Aorta (tissue), 5 donors: Measurements from ENCODE around the gene PAX4. TPM values are rescaled to one million over a fixed set of nuclear protein-coding genes. Genes with fewer than 3 reads are reported as not detected.
A peak's percentile ranks its signal among the peaks of the same experiment; 100 is the strongest.

Experiments used
- ATAC-seq: fragments of 200-7000 bp; cut with Tn5 transposase; one replicate; pipeline ENCODE4 v1.9.1; 2022; ENCODE audit warnings: moderate library complexity; ENCODE audit not compliant: low FRiP score
- DNase-seq, 2 donors: peaks; one replicate each; pipeline ENCODE4 v3.0.0-alpha.2; 2020
- H3K27ac ChIP-seq, 2 donors: one replicate each; pipeline ENCODE4 v1.5.1; 2013; ENCODE audit warnings: low read length in 2 of 2, mild to moderate bottlenecking in 2 of 2, moderate library complexity in 2 of 2, control low read depth in 1 of 2, inconsistent platforms in 1 of 2, low read depth in 1 of 2
- H3K27me3 ChIP-seq, 2 donors: one replicate each; pipeline ENCODE4 v1.6.1; 2013; ENCODE audit warnings: control low read depth in 1 of 2, low read length in 1 of 2, mild to moderate bottlenecking in 1 of 2, moderate library complexity in 1 of 2; ENCODE audit not compliant: insufficient read depth in 2 of 2, control insufficient read depth in 1 of 2
- H3K36me3 ChIP-seq, 2 donors: one replicate each; pipeline ENCODE4 v1.6.1; 2013; ENCODE audit warnings: control low read depth in 1 of 2, low read length in 1 of 2, mild to moderate bottlenecking in 1 of 2; ENCODE audit not compliant: insufficient read depth in 2 of 2, control insufficient read depth in 1 of 2
- H3K4me1 ChIP-seq, 2 donors: one replicate each; pipeline ENCODE4 v1.6.1; 2013; ENCODE audit warnings: low read length in 2 of 2, control low read depth in 1 of 2, mild to moderate bottlenecking in 1 of 2, moderate library complexity in 1 of 2; ENCODE audit not compliant: insufficient read depth in 2 of 2, control insufficient read depth in 1 of 2
- H3K4me3 ChIP-seq, 2 donors: one replicate each; pipeline ENCODE4 v1.5.1; 2013; ENCODE audit warnings: low read length in 2 of 2, control low read depth in 1 of 2, mild to moderate bottlenecking in 1 of 2
- H3K9me3 ChIP-seq: one replicate; pipeline ENCODE4 v1.6.1; 2013; ENCODE audit warnings: mild to moderate bottlenecking, low read length; ENCODE audit not compliant: control insufficient read depth
- WGBS, 2 donors: extraction: QIAGEN DNeasy Blood & Tissue Kit; methylation state at CpG; one replicate each; pipeline ENCODE4 v1.1.7; 2013; 5-methylcytosine and 5-hydroxymethylcytosine counted together
- intact Hi-C, 2 donors: fragments of 100-400 bp; cut with DNase I; formaldehyde crosslinking; loops; one replicate each; pipeline versions ENCODE4 v1.14.2 to v1.15.0; 2022
- polyA plus RNA-seq, 2 donors: library from polyadenylated mRNA; stranded (reverse); fragments of 200-250 nt; gene quantifications; one replicate each; pipeline ENCODE4 v1.2.3, GENCODE V29; 2013
- total RNA-seq, 2 donors: library from RNA; stranded (reverse); fragmentation: NEBNext Ultra II Directional; extraction: Animal tissue kit (Norgen Biotek cat#: 25700); gene quantifications; one replicate each; pipeline ENCODE4 v1.2.1, GENCODE V29; 2021
- donor health status: healthy with polysubstance abuse.
- donor health status: Bipolar disorder and iron deficiency.
- donor health status: DM: no; HTN: no; CAD: no.
- donor health status: DM: no; HTN: no; CAD: no.
- donor health status: DM: yes; HTN: yes; CAD: no.

Gene PAX4
- total and polyA plus RNA-seq, 4 donors: not detected

DNA sequence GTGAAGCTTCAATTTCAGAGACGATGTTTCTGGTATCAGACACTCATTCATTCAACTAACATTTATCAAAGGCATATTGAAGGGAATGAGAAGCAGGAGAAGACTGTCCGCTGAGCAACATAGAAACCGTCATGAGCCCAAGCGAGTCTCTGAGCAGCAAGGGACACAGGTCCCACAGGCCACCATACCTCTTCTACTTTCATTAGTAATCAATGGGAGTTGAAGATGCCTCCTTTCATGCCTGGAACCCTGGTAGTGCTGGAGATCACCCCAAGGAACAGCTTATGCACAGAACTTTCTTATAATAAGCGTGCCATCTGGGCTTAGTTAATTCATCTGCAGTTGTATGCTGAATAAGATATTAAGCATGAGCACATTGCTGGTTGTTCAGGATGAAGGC, 1.2 kb downstream of the PAX4 start:
- H3K4me1 ChIP-seq: no peaks in the 10 kb centered on the region
- intact Hi-C loops: no loop called here
- no peak overlapping the region for H3K27ac ChIP-seq
- ATAC-seq: no peak
- no peaks in the 10 kb centered on the region for H3K9me3 ChIP-seq
- no peak overlapping the region for H3K4me3 ChIP-seq
- WGBS, 2 donors: 87 to 89% methylated on average over 5 of the region's 5 CpGs
- no peaks in the 10 kb centered on the region for H3K36me3 ChIP-seq
- H3K27me3 ChIP-seq: peaks cover 0 to 3% of the 10 kb centered on the region in 2 donors
- DNase-seq: no peak

DNA sequence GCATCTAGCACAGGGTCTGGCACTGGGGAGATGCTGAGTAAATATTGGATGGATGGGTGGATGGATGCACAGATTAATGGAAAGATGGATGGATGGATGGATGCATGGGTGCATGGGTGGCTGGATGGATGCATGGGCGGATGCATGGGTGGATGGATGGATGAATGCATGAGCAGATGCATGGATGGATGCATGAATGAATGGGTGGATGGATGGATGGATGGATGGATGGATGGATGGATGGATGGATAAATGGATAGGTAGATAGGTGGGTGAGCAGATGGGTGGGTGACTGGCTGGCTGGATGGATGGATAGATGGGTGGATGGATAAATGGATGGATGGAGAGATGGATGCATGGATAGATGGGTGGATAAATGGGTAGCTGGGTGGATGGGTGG, 5.7 kb downstream of the PAX4 start:
- no peak for DNase-seq
- H3K27me3 ChIP-seq: peaks cover 0 to 2% of the 10 kb centered on the region in 2 donors
- no peak for ATAC-seq
- intact Hi-C loops: no loop called here
- no peaks in the 10 kb centered on the region for H3K36me3 ChIP-seq
- no peak overlapping the region for H3K4me3 ChIP-seq
- H3K9me3 ChIP-seq: peaks cover 1% of the 10 kb centered on the region
- no peak overlapping the region for H3K27ac ChIP-seq
- no peaks in the 10 kb centered on the region for H3K4me1 ChIP-seq
- 90 to 92% methylated on average over 1 of the region's 1 CpG for WGBS, 2 donors

DNA sequence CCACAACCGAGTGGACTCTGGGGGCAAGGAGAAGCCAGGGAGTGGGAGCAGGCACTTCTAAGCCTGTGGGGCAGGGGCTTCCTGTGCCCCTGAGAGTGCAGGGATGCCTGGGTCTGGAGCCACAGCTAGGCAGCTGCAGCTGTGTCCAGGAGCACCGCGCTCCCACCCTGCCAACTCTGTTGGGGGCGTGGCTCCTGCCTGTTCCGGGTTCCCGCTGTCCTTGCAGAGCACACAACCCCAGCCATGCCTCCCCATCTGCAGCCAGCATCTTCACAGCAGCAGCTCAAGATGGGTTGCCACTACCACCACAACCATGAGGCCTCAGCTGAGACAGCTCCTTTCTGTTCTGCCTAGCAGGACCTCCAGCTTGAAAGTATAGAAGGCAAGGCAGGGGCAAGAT, 8.6 kb downstream of the PAX4 start:
- H3K4me1 ChIP-seq: no peaks in the 10 kb centered on the region
- WGBS, 2 donors: 88 to 92% methylated on average over 6 of the region's 6 CpGs
- intact Hi-C loops: no loop called here
- no peak overlapping the region for H3K27ac ChIP-seq
- peaks cover 0 to 2% of the 10 kb centered on the region in 2 donors for H3K27me3 ChIP-seq
- H3K9me3 ChIP-seq: peaks cover 1% of the 10 kb centered on the region
- no peaks in the 10 kb centered on the region for H3K36me3 ChIP-seq
- no peak for DNase-seq
- ATAC-seq: no peak
- no peak overlapping the region for H3K4me3 ChIP-seq

DNA sequence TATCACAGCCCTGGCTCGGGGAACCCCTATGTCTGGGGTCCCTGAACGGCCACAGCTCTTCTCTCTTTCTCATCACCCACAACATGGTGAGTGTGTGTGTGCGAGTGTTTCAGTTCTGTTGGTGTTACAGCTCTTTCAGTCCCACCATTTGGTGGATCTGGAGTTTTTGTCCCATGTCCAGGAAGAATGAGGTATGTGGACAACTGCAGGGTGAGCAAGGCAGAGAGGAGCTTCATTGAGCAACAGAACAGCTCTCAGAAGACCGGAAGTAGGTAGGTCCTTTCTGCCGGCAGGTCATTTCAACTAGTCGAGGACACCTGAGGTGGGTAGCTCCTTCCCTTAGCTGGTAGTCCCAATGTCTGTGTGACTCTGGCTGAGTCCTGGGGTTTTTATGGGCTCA, 9.5 kb downstream of the PAX4 start:
- H3K36me3 ChIP-seq: no peaks in the 10 kb centered on the region
- peaks cover 1% of the 10 kb centered on the region for H3K9me3 ChIP-seq
- intact Hi-C loops: no loop called here
- peaks cover 0 to 2% of the 10 kb centered on the region in 2 donors for H3K27me3 ChIP-seq
- no peaks in the 10 kb centered on the region for H3K4me1 ChIP-seq
- WGBS, 2 donors: 90 to 94% methylated on average over 6 of the region's 6 CpGs
- no peak overlapping the region for H3K27ac ChIP-seq
- no peak overlapping the region for H3K4me3 ChIP-seq
- no peak for DNase-seq
- ATAC-seq: no peak

DNA sequence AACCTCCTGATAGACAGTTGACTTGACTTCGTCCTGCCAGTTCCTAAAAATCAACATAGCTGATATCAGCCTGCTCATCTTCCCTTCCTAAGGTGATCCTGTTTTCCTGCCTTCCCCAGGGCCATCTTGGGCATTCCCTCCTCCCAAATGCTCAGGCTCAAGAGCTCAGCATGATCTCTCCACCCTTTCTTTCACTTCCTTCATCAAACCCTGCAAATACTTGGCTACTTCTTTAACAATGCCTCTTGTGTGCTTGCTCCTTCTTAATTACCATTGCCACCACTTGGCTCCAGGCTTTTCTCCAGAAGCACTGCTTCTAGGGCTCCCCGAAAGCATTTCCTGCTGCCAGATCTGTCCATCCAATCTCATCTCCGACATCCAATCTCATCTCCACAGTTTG, 17.1 kb downstream of the PAX4 start:
- DNase-seq: no peak
- H3K4me3 ChIP-seq: no peak overlapping the region
- no peak overlapping the region for H3K27ac ChIP-seq
- H3K36me3 ChIP-seq: no peaks in the 10 kb centered on the region
- 75 to 84% methylated on average over 3 of the region's 3 CpGs for WGBS, 2 donors
- no peaks in the 10 kb centered on the region for H3K4me1 ChIP-seq
- H3K27me3 ChIP-seq: no peaks in the 10 kb centered on the region
- intact Hi-C loops: no loop called here
- H3K9me3 ChIP-seq: no peaks in the 10 kb centered on the region
- ATAC-seq: no peak

DNA sequence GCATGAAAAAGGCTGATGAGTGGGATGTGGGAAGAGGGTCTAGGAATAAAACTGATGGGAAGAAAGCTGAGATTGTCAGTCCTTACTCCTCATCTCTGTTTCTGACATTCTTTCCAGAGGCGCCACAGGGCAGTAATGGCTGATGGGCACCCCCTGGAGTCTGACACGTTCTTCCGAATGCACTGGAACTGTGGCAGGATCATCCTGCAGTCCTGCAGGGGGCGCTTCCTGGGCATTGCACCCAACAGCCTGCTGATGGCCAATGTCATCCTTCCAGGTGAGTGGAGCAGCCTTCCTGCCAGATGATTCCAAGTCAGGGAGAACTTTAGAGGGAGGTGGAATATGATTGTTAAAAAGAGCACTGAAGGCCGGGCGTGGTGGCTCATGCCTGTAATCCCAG, 19.6 kb downstream of the PAX4 start:
- no peak for ATAC-seq

DNA sequence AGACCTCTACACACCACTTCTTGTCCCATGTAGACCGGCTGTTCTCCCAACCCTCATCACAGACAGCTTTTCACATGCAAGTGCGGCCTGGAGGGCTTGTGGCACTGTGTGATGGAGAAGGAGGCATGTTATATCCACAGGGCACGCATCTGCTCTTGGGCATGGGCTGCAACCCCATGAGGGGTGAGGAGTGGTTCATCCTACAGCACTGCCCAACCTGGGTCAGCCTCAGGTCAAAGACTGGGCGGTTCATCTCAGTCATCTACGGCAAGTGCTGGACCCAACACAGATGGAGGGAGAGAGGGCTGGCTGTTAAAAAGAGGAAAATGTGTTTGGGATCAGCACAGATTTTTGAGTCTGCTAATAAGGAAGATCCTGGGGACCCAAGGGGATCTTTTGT, 22.2 kb downstream of the PAX4 start:
- H3K36me3 ChIP-seq: peaks cover 0 to 2% of the 10 kb centered on the region in 2 donors
- WGBS, 2 donors: 91 to 95% methylated on average over 5 of the region's 5 CpGs
- no peak overlapping the region for H3K4me3 ChIP-seq
- no peak overlapping the region for H3K27ac ChIP-seq
- DNase-seq (no peak), ATAC-seq (no peak)
- H3K4me1 ChIP-seq: no peaks in the 10 kb centered on the region
- intact Hi-C loops: no loop called here
- H3K27me3 ChIP-seq: no peaks in the 10 kb centered on the region
- H3K9me3 ChIP-seq: no peaks in the 10 kb centered on the region

More for the DNA sequence above, 19.6 kb downstream of the PAX4 start:
- DNase-seq: no peak
- no peaks in the 10 kb centered on the region for H3K9me3 ChIP-seq
- H3K4me3 ChIP-seq: no peak overlapping the region
- no peaks in the 10 kb centered on the region for H3K36me3 ChIP-seq
- intact Hi-C loops: no loop called here
- H3K27me3 ChIP-seq: no peaks in the 10 kb centered on the region
- no peak overlapping the region for H3K27ac ChIP-seq
- WGBS, 2 donors: 61 to 71% methylated on average over 6 of the region's 6 CpGs
- no peaks in the 10 kb centered on the region for H3K4me1 ChIP-seq

DNA sequence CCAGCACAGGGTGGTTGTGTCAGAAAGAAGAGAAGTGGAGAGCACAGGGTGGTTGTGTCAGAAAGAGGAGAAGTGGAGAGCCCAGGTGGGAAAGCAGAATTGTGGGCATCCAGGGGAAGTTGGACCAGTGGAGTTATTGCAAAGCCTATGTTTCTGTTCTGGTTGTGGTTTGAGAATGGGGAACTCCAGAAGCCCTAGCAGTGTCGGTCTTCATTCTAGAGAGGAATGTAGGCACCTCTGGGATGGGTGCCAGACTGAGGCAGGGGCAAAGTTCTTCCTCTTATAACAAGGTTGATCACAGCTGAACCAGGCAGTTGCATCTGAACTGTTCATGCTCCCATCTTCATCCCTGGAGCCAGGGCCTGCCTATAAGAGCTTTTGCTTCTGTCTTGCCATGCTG, 23.5 kb downstream of the PAX4 start:
- WGBS, 2 donors: 73 to 81% methylated on average over 1 of the region's 1 CpG
- peak in 1 of 2 donors; percentile 63 for DNase-seq

DNA sequence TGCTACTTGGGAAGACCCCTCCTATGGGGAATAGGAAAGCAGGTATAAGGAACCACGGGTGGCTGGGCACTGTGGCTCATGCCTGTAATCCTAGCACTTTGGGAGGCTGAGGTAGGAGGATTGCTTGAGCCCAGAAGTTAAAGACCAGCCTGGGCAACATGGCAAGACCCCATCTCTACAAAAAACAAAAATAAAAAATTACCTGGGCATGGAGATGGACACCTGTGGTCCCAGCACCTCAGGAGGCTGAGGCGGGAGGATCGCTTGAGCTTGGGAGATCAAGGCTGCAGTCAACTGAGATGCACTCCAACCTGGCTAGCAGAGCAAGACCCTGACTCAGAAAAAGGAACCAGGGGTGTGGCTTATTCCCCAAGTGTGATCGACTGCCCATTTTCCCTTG, 25.4 kb downstream of the PAX4 start:
- DNase-seq: no peak
- H3K36me3 ChIP-seq: peaks cover 0 to 3% of the 10 kb centered on the region in 2 donors
- 74 to 75% methylated on average over 4 of the region's 4 CpGs for WGBS, 2 donors
- intact Hi-C loops: no loop called here
- no peaks in the 10 kb centered on the region for H3K9me3 ChIP-seq
- no peak for ATAC-seq
- no peak overlapping the region for H3K4me3 ChIP-seq
- no peak overlapping the region for H3K27ac ChIP-seq
- no peaks in the 10 kb centered on the region for H3K27me3 ChIP-seq
- H3K4me1 ChIP-seq: no peaks in the 10 kb centered on the region

More for the DNA sequence above, 23.5 kb downstream of the PAX4 start:
- no peak for ATAC-seq
- intact Hi-C loops: no loop called here
- no peaks in the 10 kb centered on the region for H3K9me3 ChIP-seq
- H3K4me1 ChIP-seq: no peaks in the 10 kb centered on the region
- peaks cover 0 to 3% of the 10 kb centered on the region in 2 donors for H3K36me3 ChIP-seq
- no peaks in the 10 kb centered on the region for H3K27me3 ChIP-seq
- no peak overlapping the region for H3K4me3 ChIP-seq
- H3K27ac ChIP-seq: no peak overlapping the region
